Measurements from ENCODE around the gene KCNC4.

Gene KCNC4

DNA sequence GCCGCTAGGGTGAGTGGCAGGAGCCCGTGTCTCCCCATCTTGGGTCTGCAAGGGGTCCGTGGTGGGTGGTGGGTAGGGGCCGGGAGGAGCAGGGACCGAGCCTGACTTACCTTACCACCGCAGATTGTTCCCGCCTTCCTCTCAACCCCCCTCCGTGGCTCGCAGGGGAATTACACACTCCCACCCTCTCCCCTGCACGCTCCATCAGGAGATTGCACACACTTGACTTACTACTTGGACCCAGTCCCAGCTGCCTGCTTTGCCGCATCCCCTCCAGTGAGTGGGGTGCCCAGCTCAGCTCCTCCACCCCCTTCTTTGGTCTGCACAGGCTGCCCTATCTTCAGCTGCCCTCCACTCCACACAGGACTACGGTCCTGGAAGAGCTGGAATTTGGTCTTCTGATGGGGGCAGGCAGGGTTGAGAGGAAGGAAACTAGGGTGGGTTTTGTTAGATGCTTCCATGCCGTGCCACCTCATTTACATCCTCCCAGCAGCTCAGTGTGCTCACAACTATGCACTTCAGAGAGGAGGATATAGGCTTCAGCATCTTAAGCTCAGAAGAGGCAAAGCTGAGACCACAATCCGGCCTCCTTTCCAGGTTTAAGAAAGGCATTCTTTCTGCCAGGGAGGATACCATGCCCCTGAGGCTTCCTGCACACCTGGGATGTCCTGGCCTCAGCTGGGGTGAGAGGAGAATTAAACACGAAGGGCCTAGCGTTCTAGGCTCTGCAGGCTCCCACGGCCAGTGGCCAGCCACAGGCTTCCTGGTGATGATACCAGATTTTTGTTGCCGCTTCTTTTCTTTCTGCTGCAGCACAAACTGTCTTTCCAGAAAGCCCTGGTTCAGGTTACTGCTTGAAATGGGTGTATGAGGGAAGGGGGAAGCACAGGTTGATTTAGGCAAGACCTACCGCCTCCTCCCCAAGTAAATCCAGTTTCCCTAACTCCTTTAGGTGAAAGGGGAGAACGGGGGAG is 2.3 kb downstream of the KCNC4 start:
- DNase-seq = peak; percentile 64

GRCh38 chr1:110213143-110213540 is 3.0 kb downstream of the KCNC4 start:
- no peak for DNase-seq

GRCh38 chr1:110214454-110215404 is 4.6 kb downstream of the KCNC4 start:
- no peak for DNase-seq

- DNase-seq = no peak
Observed at GRCh38 chr1:110215621-110216515, 5.8 kb downstream of the KCNC4 start.

- no peak for DNase-seq
Observed at GRCh38 chr1:110216844-110217444, 6.8 kb downstream of the KCNC4 start.

GRCh38 chr1:110218137-110218536 is 8.0 kb downstream of the KCNC4 start:
- DNase-seq = no peak

- DNase-seq = no peak
Observed at GRCh38 chr1:110218739-110219138, 8.6 kb downstream of the KCNC4 start.

- DNase-seq = no peak
Observed at GRCh38 chr1:110220324-110220723, 10.2 kb downstream of the KCNC4 start.

GRCh38 chr1:110221119-110221518 is 11.0 kb downstream of the KCNC4 start:
- DNase-seq = no peak

DNA sequence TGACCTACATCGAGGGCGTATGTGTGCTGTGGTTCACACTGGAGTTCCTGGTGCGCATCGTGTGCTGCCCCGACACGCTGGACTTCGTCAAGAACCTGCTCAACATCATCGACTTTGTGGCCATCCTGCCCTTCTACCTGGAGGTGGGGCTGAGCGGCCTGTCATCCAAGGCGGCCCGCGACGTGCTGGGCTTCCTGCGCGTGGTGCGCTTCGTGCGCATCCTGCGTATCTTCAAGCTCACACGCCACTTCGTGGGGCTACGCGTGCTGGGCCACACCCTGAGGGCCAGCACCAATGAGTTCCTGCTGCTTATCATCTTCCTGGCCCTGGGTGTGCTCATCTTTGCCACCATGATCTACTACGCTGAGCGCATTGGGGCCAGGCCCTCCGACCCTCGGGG is 13.0 kb downstream of the KCNC4 start:
- no peak for DNase-seq

- DNase-seq = no peak
Observed at GRCh38 chr1:110223581-110223980, 13.5 kb downstream of the KCNC4 start.

- no peak for DNase-seq
Observed at GRCh38 chr1:110224240-110224995, 14.3 kb downstream of the KCNC4 start.

- no peak for DNase-seq
Observed at GRCh38 chr1:110225212-110225611, 15.1 kb downstream of the KCNC4 start.

DNA sequence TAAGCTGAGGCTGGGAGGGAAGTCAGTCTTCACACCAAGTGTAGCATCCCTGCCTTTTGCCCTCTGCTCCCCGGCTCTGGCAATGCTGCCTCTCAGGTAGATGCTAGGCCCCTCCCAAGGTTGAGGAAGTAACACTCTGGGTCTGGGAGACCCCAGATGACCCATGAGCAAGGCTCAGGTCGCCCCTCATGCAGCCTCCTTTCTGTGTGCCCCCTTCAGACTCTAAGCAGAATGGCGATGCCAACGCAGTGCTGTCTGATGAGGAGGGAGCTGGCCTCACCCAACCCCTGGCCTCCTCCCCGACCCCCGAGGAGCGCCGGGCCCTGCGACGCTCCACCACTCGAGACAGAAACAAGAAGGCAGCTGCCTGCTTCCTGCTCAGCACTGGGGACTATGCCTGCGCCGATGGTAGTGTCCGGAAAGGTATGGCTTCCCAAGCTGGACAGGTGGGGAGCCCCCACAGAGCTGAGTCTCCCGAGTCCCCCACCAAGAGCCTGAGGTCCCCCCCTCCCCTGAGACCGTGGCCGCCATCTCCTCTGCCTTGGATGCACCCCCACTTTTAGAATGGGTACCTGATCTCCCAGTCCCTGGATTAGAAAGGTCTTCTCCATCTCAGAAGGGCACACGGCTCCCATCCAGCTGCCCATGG is 15.8 kb downstream of the KCNC4 start:
- DNase-seq = no peak

DNA sequence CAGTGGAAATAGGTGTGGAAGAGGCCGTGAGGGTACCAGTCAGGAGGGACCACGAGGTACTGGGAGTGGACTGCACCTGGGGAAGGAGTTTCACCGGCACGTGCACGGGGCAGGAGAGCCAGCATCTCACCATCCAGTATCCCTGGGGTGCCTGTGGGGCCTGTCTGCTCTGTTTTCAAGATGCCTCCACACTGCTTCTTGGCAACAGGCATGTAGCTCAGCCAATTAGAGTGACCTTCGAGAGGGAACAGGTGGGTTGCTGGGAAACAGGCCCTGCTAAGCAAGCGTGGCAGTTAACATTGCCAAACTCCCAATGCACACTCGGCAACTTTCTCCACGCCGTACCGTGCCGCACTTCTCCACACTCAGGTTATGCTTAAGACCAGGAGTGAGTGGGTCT is 17.7 kb downstream of the KCNC4 start:
- no peak for DNase-seq

DNA sequence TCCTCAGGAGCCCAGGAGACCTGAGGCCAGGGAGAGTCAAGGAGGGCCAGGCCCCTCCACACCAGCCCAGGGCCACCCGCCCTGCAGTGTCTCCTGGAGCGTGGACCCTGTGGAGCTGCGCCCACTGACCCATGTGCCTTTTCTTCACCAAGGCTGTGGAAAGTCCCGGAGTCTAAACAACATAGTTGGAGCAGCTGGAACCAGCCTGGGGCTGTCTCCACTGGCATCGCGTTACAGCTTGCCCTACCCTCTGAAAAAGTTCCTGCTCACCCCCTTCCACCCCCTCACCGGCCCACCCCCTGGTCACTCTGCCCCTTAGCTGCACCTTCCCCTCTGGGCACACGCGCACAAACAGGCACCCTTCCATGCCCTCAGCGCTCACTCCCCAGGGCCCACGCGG is 18.3 kb downstream of the KCNC4 start:
- DNase-seq = no peak

DNA sequence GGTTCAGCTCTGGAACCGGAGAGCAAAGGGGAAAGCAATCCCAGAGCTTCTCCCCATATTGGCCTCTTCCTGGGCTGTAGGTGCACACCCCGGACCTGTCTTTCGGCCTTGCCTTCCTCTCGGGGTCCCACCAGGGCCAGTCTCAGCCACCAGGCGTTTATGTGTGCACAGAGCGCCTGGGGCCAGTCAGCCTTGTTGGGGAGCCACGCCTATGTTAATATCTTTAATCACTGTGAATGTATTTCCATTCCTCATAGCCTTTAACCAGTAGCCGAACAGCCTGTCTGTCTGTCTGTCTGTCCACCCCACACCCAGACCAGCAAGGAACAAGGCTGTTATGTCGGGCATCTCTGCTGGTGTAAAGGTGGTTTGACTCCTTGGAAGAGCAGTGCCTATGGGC is 18.8 kb downstream of the KCNC4 start:
- DNase-seq = no peak

GRCh38 chr1:110229348-110230001 is 19.4 kb downstream of the KCNC4 start:
- peak; percentile 59 for DNase-seq

GRCh38 chr1:110230381-110231199 is 20.5 kb downstream of the KCNC4 start:
- DNase-seq = no peak
